ENCODE results near the gene TRPM1.

GRCh38 chr15:31069360-31070000 is 32.0 kb downstream of the TRPM1 start:
- TF ChIP-seq EP300 (IDR thresholded peaks at IDR 0.05) (no peak), POLR2AphosphoS5 (IDR thresholded peaks at IDR 0.05) (no peak), CTCF (IDR thresholded peaks at IDR 0.05) (no peak), POLR2A (IDR thresholded peaks at IDR 0.05) (no peak)
